ENCODE results near the gene SAYSD1. TPM values are rescaled to one million over a fixed set of nuclear protein-coding genes. Genes with fewer than 3 reads are reported as not detected.

The SAYSD1 gene
- total and polyA plus RNA-seq, 8 donors: 1.2 to 24.8 (median 7.7) TPM

DNA sequence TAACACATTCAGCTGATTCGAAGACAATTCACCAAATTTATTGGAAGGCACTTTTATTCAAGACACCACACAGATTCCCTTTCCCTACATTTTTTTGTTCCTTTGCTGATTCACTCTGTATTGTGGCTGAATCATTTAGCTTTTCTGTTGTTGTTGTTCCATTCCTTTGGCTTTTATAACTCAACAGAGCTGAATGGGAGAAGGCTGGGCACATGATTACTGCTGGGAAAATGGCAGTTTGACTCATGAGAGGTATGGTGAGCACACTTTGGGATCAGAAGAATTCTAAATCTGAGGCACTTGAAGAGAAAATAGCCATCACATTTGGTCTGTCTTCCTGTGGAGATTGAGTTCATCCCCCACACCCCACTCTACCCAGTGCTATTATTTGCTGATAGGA is 15.7 kb upstream of the SAYSD1 start:
- intact Hi-C loops (cut with DNase I; ENCODE audit: low total_unique reads): no loop called here

DNA sequence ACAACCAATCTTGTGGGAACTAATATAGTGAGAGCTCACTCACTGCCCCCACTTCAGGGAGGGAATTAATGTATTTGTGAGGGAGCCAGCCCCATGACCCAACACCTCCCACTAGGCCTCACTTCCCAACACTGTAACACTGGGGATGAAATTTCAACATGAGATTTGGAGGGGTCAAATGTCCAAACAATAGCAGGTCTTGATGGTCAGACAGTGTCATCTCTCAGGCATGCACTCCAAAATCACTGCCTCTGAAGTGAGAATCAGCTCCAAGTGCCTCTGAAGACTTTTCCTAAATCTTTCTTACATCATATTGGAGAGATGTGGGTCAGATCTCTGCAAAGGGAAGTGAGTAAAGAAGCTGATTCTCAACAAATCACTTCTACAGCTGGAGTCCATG is 13.8 kb upstream of the SAYSD1 start:
- Histone ChIP-seq H3K4me1 (no peaks in the 10 kb centered on the region), H3K27ac (no peak overlapping the region), H3K27me3 (no peaks in the 10 kb centered on the region), H3K9me3 (no peaks in the 10 kb centered on the region), H3K36me3 (no peaks in the 10 kb centered on the region), H3K4me3 (no peak overlapping the region)
- DNase-seq: no peak
- intact Hi-C loops (cut with DNase I; ENCODE audit: low total_unique reads): no loop called here
- TF ChIP-seq POLR2A (IDR thresholded peaks at IDR 0.05) (no peak), EP300 (IDR thresholded peaks at IDR 0.05) (no peak)
- TF ChIP-seq, protein P1, sequence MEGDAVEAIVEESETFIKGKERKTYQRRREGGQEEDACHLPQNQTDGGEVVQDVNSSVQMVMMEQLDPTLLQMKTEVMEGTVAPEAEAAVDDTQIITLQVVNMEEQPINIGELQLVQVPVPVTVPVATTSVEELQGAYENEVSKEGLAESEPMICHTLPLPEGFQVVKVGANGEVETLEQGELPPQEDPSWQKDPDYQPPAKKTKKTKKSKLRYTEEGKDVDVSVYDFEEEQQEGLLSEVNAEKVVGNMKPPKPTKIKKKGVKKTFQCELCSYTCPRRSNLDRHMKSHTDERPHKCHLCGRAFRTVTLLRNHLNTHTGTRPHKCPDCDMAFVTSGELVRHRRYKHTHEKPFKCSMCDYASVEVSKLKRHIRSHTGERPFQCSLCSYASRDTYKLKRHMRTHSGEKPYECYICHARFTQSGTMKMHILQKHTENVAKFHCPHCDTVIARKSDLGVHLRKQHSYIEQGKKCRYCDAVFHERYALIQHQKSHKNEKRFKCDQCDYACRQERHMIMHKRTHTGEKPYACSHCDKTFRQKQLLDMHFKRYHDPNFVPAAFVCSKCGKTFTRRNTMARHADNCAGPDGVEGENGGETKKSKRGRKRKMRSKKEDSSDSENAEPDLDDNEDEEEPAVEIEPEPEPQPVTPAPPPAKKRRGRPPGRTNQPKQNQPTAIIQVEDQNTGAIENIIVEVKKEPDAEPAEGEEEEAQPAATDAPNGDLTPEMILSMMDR (IDR thresholded peaks at IDR 0.05): no peak

More for the DNA sequence above, 15.7 kb upstream of the SAYSD1 start:
- Histone ChIP-seq H3K4me1 (no peaks in the 10 kb centered on the region), H3K36me3 (no peaks in the 10 kb centered on the region), H3K27me3 (no peaks in the 10 kb centered on the region), H3K4me3 (no peak overlapping the region), H3K9me3 (no peaks in the 10 kb centered on the region), H3K27ac (no peak overlapping the region)
- no peak for DNase-seq
- WGBS, 5 donors: 81 to 94% (median 90%) methylated on average over 1 of the region's 1 CpG
- TF ChIP-seq, protein P1 (IDR thresholded peaks at IDR 0.05): no peak
- no peak for TF ChIP-seq POLR2AphosphoS5 (IDR thresholded peaks at IDR 0.05)
- TF ChIP-seq EP300 (IDR thresholded peaks at IDR 0.05): no peak
- TF ChIP-seq POLR2A (IDR thresholded peaks at IDR 0.05): no peak

DNA sequence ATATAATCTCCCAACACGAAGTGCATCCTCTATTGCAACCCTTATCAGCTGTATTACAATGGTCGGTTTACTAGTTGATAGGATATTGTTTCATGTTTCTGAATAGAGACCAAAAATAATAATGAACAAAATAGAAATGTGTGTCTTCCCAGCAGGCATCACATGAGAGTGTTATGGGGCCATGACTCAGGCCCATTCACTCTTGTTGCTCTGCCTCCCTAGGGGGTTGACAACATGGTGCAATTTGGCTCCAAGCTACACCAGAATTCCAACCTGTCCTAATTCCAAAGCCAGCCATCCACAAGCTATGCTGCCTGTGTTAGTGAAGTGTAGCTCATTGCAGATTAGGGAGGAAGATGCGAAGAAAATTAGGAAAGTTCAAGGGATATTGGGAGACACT is 13.1 kb upstream of the SAYSD1 start:
- H3K36me3 ChIP-seq: no peaks in the 10 kb centered on the region
- intact Hi-C loops (cut with DNase I; ENCODE audit: low total_unique reads): no loop called here
- no peaks in the 10 kb centered on the region for H3K27me3 ChIP-seq
- H3K27ac ChIP-seq: no peak overlapping the region
- 56 to 77% (median 68%) methylated on average over 3 of the region's 3 CpGs for WGBS, 5 donors
- no peaks in the 10 kb centered on the region for H3K4me1 ChIP-seq
- DNase-seq: no peak
- H3K4me3 ChIP-seq: no peak overlapping the region
- TF ChIP-seq EP300 (IDR thresholded peaks at IDR 0.05) (no peak), POLR2A (IDR thresholded peaks at IDR 0.05) (no peak), POLR2AphosphoS5 (IDR thresholded peaks at IDR 0.05) (no peak)
- TF ChIP-seq, protein P1 (IDR thresholded peaks at IDR 0.05): no peak
- H3K9me3 ChIP-seq: no peaks in the 10 kb centered on the region

DNA sequence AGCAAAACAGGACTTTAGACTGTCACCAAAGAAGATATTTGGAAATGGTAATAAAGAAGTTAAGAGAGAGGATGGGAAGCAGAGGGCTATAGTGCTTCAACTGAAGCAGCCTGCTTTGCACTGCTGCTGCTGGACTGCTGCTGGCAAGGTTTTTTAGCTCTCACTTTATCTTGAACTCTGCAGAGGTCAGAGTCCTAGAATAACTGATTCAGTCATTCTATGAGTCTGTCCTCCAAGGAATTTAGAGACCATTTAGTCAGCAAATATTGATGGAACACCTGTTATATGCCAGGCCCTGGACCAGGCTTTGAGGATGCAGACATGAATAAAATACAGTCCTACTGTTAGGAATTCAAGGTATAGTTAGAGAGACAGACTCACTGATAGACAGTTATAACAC is 9.1 kb upstream of the SAYSD1 start:
- no peak for TF ChIP-seq POLR2A (IDR thresholded peaks at IDR 0.05)
- TF ChIP-seq, protein P1 (IDR thresholded peaks at IDR 0.05): no peak
- no peak for TF ChIP-seq EP300 (IDR thresholded peaks at IDR 0.05)
- no peak for TF ChIP-seq POLR2AphosphoS5 (IDR thresholded peaks at IDR 0.05)

More for the DNA sequence above, 9.1 kb upstream of the SAYSD1 start:
- H3K4me1 ChIP-seq: no peaks in the 10 kb centered on the region
- DNase-seq: no peak
- no peaks in the 10 kb centered on the region for H3K36me3 ChIP-seq
- intact Hi-C loops (cut with DNase I; ENCODE audit: low total_unique reads): no loop called here
- H3K4me3 ChIP-seq: no peak overlapping the region
- no peak overlapping the region for H3K27ac ChIP-seq
- no peaks in the 10 kb centered on the region for H3K27me3 ChIP-seq
- H3K9me3 ChIP-seq: no peaks in the 10 kb centered on the region

Data from stomach (tissue), 9 donors.